Activated effector memory CD4-positive, alpha-beta T cell treated with anti-CD3 and anti-CD28 coated beads, Interleukin-2, amount 50 U/mL, for 16 hours (primary cell): ENCODE results near the gene RPTN.

Experiments
- DNase-seq: peaks from one replicate; pipeline ENCODE4 v3.0.0-alpha.2; 2020

RPTN gene

DNA sequence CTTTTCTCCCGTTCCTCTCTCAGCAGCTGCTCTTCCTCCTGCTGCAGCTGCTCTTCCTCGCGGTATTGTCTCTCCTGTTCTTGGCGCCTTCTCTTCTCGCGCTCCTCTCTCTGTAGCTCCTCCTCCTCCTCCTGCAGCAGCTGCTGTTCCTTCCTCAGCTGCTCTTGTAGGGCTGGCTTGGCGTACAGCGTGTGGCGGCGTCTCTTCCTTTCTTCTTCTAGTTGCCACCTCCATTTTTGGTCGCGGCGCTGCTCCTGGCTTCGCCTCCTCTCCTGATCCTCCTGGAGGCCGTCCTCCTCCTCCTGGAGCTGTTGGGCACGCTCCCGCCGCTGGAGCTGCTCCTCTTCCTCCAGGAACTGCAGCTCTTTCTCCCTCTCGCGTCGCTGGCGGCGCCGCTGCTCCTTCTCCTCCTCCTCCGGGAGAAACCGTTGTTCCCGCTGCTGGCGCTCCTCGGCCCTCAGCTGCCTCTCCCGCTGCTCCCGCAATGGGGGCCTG is 48.6 kb downstream of the RPTN start:
- peak; percentile 68 for DNase-seq

DNA sequence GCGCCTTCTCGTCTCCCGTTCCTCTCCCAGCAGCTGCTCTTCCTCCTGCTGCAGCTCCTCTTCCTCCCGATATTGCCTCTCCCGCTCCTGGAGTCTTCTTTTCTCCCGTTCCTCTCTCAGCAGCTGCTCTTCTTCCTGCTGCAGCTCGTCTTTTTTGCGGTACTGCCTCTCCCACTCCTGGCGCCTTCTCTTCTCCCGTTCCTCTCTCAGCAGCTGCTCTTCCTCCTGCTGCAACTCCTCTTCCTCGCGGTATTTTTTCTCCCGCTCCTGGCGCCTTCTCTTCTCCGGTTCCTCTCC is 49.1 kb downstream of the RPTN start:
- no peak for DNase-seq

DNA sequence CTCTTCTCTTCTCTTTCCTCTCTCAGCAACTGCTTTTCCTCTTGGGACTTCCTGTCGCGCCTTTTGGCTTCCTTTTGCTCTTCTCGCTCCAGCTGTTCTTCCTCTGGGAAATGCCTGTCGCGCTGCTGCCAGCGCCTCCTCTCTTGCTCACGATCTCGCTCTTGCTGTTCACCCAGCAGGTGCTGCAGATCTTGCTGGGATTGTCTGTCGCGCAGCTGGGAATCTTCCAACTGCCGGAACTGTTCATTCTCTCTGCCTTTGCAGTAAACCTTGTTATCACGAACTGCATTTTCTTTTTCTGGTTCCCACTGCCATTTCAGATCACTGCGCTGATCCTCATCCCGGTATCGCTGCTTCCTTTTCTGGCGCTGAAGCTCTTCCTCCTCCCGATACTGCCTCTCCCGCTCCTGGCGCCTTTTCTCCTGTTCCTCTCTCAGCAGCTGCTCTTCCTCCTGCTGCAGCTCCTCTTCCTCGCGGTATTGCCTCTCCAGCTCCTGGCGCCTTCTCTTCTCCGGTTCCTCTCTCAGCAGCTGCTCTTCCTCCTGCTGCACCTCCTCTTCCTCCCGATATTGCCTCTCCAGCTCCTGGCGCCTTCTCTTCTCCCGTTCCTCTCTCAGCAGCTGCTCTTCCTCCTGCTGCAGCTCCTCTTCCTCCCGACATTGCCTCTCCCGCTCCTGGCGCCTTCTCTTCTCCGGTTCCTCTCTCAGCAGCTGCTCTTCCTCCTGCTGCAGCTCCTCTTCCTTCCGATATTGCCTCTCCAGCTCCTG is 49.6 kb downstream of the RPTN start:
- no peak for DNase-seq

DNA sequence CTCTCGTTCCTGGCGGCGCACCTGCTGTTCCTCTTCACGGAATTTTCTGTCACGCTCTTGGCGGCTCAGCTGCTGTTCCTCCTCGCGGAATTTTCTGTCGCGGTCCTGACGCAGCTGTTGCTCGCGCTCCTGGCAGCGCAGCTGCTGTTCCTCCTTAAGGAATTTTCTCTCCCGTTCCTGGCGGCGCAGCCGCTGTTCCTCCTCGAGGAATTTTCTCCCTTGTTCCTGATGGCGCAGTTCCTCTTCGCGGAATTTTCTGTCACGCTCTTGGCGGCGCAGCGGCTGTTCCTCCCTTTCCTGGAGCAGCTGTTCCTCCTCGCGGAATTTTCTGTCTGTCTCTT is 50.2 kb downstream of the RPTN start:
- DNase-seq: no peak

DNA sequence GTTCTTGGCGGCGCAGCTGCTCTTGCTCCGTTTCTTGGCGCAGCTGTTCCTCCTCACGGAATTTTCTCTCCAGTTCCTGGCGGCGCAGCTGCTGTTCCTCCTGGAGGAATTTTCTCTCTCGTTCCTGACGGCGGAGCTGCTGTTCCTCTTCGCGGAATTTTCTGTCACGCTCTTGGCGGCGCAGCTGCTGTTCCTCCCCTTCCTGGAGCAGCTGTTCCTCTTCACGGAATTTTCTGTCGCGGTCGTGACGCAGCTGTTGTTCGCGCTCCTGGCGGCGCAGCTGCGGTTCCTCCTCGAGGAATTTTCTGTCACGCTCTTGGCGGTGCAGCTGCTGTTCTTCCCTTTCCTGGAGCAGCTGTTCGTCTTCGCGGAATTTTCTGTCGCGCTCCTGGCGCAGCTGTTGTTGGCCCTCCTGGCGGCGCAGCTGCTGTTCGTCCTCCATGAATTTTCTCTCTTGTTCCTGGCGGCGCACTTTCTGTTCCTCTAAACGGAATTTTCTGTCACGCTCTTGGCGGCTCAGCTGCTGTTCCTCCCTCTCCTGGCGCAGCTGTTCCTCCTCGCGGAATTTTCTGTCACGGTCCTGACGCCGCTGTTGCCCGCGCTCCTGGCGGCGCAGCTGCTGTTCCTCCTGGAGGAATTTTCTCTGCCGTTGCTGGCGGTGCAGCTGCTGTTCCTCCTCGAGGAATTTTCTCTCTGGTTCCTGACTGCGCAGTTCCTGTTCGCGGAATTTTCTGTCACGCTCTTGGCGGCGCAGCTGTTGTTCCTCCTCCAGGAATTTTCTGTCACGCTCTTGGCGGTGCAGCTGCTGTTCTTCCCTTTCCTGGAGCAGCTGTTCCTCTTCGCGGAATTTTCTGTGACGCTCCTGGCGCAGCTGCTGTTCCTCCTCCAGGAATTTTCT is 50.8 kb downstream of the RPTN start:
- no peak for DNase-seq

DNA sequence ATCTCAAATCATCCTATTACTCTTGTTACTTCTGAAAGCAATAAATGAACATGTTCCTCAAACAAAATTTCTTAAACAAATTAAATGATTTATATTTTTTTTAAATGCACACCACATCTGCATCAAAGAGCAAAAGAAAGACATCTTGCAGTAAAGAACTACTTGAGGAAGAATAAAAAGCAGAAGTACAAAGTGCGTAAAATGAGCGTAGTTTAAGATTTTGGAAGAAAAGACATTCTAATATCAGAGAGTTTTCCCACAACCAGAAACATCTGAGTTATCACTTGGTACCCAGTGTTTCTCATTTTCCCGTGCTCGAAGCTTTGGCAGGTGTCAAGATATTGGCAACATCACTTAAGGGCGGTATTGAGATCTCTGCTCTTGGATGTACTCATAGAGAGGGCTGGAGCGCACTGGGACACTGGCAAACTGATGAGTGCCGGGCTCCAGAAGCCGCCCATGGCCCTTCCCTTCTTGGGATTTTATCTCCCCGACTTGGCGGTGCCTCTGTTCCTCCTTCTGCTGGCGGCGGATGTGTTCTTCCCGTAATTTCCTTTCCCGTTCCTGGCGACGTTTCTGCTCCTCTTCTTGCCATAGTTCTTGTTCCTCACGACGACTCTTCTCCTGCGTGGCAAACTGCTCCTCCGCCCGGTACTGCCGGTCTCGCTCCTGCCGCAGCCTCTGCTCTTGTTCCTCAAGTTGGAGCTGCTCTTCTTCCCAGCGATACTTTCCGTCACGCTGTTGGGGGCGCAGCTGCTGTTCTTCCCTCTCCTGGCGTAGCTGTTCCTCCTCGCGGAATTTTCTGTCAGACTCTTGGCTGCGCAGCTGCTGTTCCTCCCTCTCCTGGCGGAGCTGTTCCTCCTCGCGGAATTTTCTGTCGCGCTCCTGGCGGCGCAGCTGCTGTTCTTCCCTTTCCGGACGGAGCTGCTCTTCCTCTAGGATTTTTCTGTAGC is 51.7 kb downstream of the RPTN start:
- DNase-seq: no peak

DNA sequence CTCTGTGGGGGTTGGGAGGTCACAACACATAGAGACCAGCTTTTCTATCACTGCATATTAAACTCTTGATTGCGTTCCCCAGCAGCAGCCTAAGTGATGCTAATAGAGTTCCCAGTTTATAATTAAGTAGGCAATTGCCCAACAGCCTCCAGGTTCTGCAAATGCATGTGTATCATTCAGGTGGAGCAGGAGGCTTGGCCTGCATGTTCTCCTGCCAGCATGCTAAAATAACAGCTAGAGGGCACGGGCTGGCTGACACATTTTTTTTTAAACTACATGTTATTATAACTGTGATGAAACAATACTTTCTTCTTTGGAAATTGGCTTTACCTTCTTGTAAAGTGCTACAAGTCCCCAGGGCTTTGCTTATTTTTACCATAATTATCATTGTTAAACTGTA is 54.2 kb downstream of the RPTN start:
- no peak for DNase-seq
